CD14-positive monocyte (primary cell): Measurements from ENCODE around the gene C6orf58. TPM values are rescaled to one million over a fixed set of nuclear protein-coding genes. Genes with fewer than 3 reads are reported as not detected.

Source experiments
- DNase-seq, 3 donors: peaks; one replicate each; pipeline ENCODE4 v3.0.0-alpha.2; 2011 to 2022
- H2AFZ ChIP-seq: 2 replicates; pipeline ENCODE4 v1.6.0; 2012; ENCODE audit warnings: mild to moderate bottlenecking, low read depth, low read length, inconsistent platforms; ENCODE audit not compliant: insufficient read depth, poor library complexity, severe bottlenecking
- H3K27ac ChIP-seq, 2 donors: 1 replicate in 1 of 2; 2 replicates in 1 of 2; pipeline ENCODE4 v1.5.1; 2012 to 2013; ENCODE audit warnings: low read length in 2 of 2, control low read depth in 1 of 2, inconsistent platforms in 1 of 2, low read depth in 1 of 2, mild to moderate bottlenecking in 1 of 2
- H3K27me3 ChIP-seq, 2 donors: one replicate each; pipeline versions ENCODE4 v1.6.0 to v1.6.1; 2011 to 2013; ENCODE audit warnings: low read length in 2 of 2; ENCODE audit not compliant: control insufficient read depth in 2 of 2, insufficient read depth in 2 of 2
- H3K36me3 ChIP-seq, 2 donors: replicated peaks in 1 of 2; 1 replicate in 1 of 2; 2 replicates in 1 of 2; pipeline versions ENCODE4 v1.5.1 to v1.6.1; 2012 to 2013; ENCODE audit warnings: low read length in 2 of 2, control low read depth in 1 of 2, inconsistent platforms in 1 of 2, mild to moderate bottlenecking in 1 of 2; ENCODE audit not compliant: insufficient read depth in 2 of 2, control insufficient read depth in 1 of 2
- H3K4me1 ChIP-seq, 2 donors: 1 replicate in 1 of 2; 2 replicates in 1 of 2; pipeline versions ENCODE4 v1.5.1 to v1.6.1; 2012 to 2013; ENCODE audit warnings: low read length in 2 of 2, control low read depth in 1 of 2, inconsistent platforms in 1 of 2, mild to moderate bottlenecking in 1 of 2, moderate library complexity in 1 of 2; ENCODE audit not compliant: insufficient read depth in 2 of 2, control insufficient read depth in 1 of 2
- H3K4me2 ChIP-seq: replicated peaks from 2 replicates; pipeline ENCODE3; 2012; ENCODE audit warnings: low read length, moderate library complexity, mild to moderate bottlenecking; ENCODE audit not compliant: poor library complexity, severe bottlenecking; ENCODE audit errors: extremely low read depth
- H3K4me3 ChIP-seq, 3 experiments: fragments of 200-600 bp in 1 of 3; sonication (generic) in 1 of 3; replicated peaks in 1 of 3; 1 replicate in 2 of 3; 2 replicates in 1 of 3; pipeline ENCODE4 v1.5.1; 2011 to 2013; ENCODE audit warnings: low read length in 3 of 3, mild to moderate bottlenecking in 3 of 3, control low read depth in 2 of 3, low read depth in 2 of 3, inconsistent platforms in 1 of 3, moderate library complexity in 1 of 3
- H3K79me2 ChIP-seq: 2 replicates; pipeline ENCODE4 v1.6.0; 2012; ENCODE audit warnings: mild to moderate bottlenecking, control low read depth, inconsistent platforms, low read length, moderate library complexity; ENCODE audit not compliant: insufficient read depth
- H3K9ac ChIP-seq: 2 replicates; pipeline ENCODE4 v1.6.0; 2017; ENCODE audit warnings: low read length, mild to moderate bottlenecking; ENCODE audit not compliant: insufficient read depth, poor library complexity, severe bottlenecking
- H3K9me3 ChIP-seq, 2 donors: replicated peaks in 1 of 2; 1 replicate in 1 of 2; 2 replicates in 1 of 2; pipeline versions ENCODE4 v1.5.1 to v1.6.1; 2012 to 2013; ENCODE audit warnings: low read length in 2 of 2, control low read depth in 1 of 2; ENCODE audit not compliant: control insufficient read depth in 1 of 2, insufficient read depth in 1 of 2
- H4K20me1 ChIP-seq: 2 replicates; pipeline ENCODE4 v1.6.0; 2012; ENCODE audit warnings: mild to moderate bottlenecking, low read length, control low read depth, moderate library complexity; ENCODE audit not compliant: insufficient read depth
- H3K27ac Mint-ChIP-seq, 7 donors: one replicate each; pipeline ENCODE4 v1.8.0; 2020; ENCODE audit warnings: mild to moderate bottlenecking in 7 of 7, mixed read lengths in 7 of 7, moderate library complexity in 6 of 7, inconsistent platforms in 2 of 7
- H3K27me3 Mint-ChIP-seq, 3 donors: one replicate each; pipeline ENCODE4 v1.8.0; 2021 to 2022; ENCODE audit warnings: low read depth in 3 of 3, mild to moderate bottlenecking in 3 of 3, mixed read lengths in 3 of 3, moderate library complexity in 3 of 3, inconsistent platforms in 1 of 3
- H3K36me3 Mint-ChIP-seq, 2 donors: one replicate each; pipeline ENCODE4 v1.8.0; 2020; ENCODE audit warnings: mixed read lengths in 2 of 2, inconsistent platforms in 1 of 2, mild to moderate bottlenecking in 1 of 2
- H3K4me1 Mint-ChIP-seq: one replicate; pipeline ENCODE4 v1.8.0; 2020; ENCODE audit warnings: mild to moderate bottlenecking, mixed read lengths
- H3K4me3 Mint-ChIP-seq, 2 donors: one replicate each; pipeline ENCODE4 v1.8.0; 2020; ENCODE audit warnings: mild to moderate bottlenecking in 2 of 2, mixed read lengths in 2 of 2, moderate library complexity in 1 of 2
- H3K9me3 Mint-ChIP-seq, 7 donors: one replicate each; pipeline ENCODE4 v1.8.0; 2020 to 2022; ENCODE audit warnings: mixed read lengths in 7 of 7, mild to moderate bottlenecking in 6 of 7, moderate library complexity in 6 of 7, inconsistent platforms in 2 of 7
- CTCF ChIP-seq: fragments of 200-600 bp; IDR thresholded peaks from one replicate; pipeline ENCODE4 v1.8.0; 2022; ENCODE audit warnings: antibody characterized with exemption, mild to moderate bottlenecking
- WGBS: methylation state at CpG from one replicate; pipeline ENCODE4 v1.1.5; 2013; ENCODE audit warnings: missing lambda C conversion rate; ENCODE audit not compliant: insufficient coverage; 5-methylcytosine and 5-hydroxymethylcytosine counted together
- intact Hi-C, 2 donors: fragments of 100-400 bp; cut with micrococcal nuclease; formaldehyde crosslinking; loops; one replicate each; pipeline versions ENCODE4 v1.15.0 to v1.15.1; 2023
- polyA plus RNA-seq, 3 donors: library from polyadenylated mRNA; depleted of rRNA in 1 of 3; unstranded in 2 of 3; stranded (reverse) in 1 of 3; fragments of 300-500 nt in 2 of 3; fragments of >200 nt in 1 of 3; fragmentation: Illumina TruSeq in 2 of 3; gene quantifications; 1 replicate in 2 of 3; 2 replicates in 1 of 3; pipeline ENCODE4 v1.2.3, GENCODE V29; 2012 to 2021

Gene C6orf58
- polyA plus RNA-seq, 3 donors = not detected

GRCh38 chr6:127585123-127585522 is 8.1 kb downstream of the C6orf58 start:
- H3K9me3 Mint-ChIP-seq = no peaks in the 10 kb centered on the region
- Histone ChIP-seq H3K27me3 (no peaks in the 10 kb centered on the region), H2AFZ (no peak overlapping the region), H3K27ac (no peak overlapping the region), H3K9ac (no peak overlapping the region), H3K4me3 (no peak overlapping the region), H3K36me3 (no peaks in the 10 kb centered on the region), H3K79me2 (no peaks in the 10 kb centered on the region), H4K20me1 (no peaks in the 10 kb centered on the region), H3K9me3 (no peaks in the 10 kb centered on the region), H3K4me2 (no peak overlapping the region), H3K4me1 (no peaks in the 10 kb centered on the region)
- WGBS = no CpG with 5 or more reads among the region's 2 CpGs
- no peak for TF ChIP-seq CTCF
- H3K4me3 Mint-ChIP-seq = no peak overlapping the region
- no peaks in the 10 kb centered on the region for H3K4me1 Mint-ChIP-seq
- intact Hi-C loops = no loop called here
- H3K27ac Mint-ChIP-seq = no peak overlapping the region
- peaks cover 0 to 4% (median under 1%) of the 10 kb centered on the region in 3 donors for H3K27me3 Mint-ChIP-seq
- no peaks in the 10 kb centered on the region for H3K36me3 Mint-ChIP-seq
- DNase-seq = no peak

GRCh38 chr6:127586372-127586771 is 9.4 kb downstream of the C6orf58 start:
- no peak overlapping the region for H3K27ac ChIP-seq
- Mint-ChIP-seq H3K4me1 (no peaks in the 10 kb centered on the region), H3K36me3 (no peaks in the 10 kb centered on the region), H3K9me3 (no peaks in the 10 kb centered on the region), H3K27ac (no peak overlapping the region), H3K27me3 (peaks cover 0 to 4% (median 0%) of the 10 kb centered on the region in 3 donors), H3K4me3 (no peak overlapping the region)
- no peaks in the 10 kb centered on the region for H3K27me3 ChIP-seq
- no peak overlapping the region for H3K4me2 ChIP-seq
- H3K9ac ChIP-seq = no peak overlapping the region
- H4K20me1 ChIP-seq = no peaks in the 10 kb centered on the region
- H3K36me3 ChIP-seq = no peaks in the 10 kb centered on the region
- TF ChIP-seq CTCF = no peak
- no peaks in the 10 kb centered on the region for H3K9me3 ChIP-seq
- DNase-seq = no peak
- intact Hi-C loops = no loop called here
- no peak overlapping the region for H3K4me3 ChIP-seq
- H3K4me1 ChIP-seq = no peaks in the 10 kb centered on the region
- H2AFZ ChIP-seq = no peak overlapping the region
- no CpG with 5 or more reads among the region's 2 CpGs for WGBS
- H3K79me2 ChIP-seq = no peaks in the 10 kb centered on the region
